ENCODE results near the gene FGF21.

Gene FGF21

GRCh38 chr19:48752496-48753365, 2.6 kb upstream of the FGF21 start, which contains the start of gene FUT1:
FUT1 (minus strand) TSS chr19:48752641; CDS start chr19:48751281, 1,360 bp downstream.
- in situ Hi-C loops (cut with MboI; ENCODE audit: low pct_unique_long_range_greater_than_20kb, low sequenced_read_pairs, unreplicated experiment): no loop called here
- DNase-seq (ENCODE audit: low spot score): no peak
- TF ChIP-seq CTCF (IDR thresholded peaks at IDR 0.05; ENCODE audit: extremely low read depth, insufficient read depth, missing control alignments): no peak

- in situ Hi-C loops (cut with MboI; ENCODE audit: low pct_unique_long_range_greater_than_20kb, low sequenced_read_pairs, unreplicated experiment): no loop called here
- no peak for DNase-seq (ENCODE audit: low spot score)
- TF ChIP-seq CTCF (IDR thresholded peaks at IDR 0.05; ENCODE audit: extremely low read depth, insufficient read depth, missing control alignments): no peak
Measured at GRCh38 chr19:48755787-48756186, 463 bp downstream of the FGF21 start.

GRCh38 chr19:48756212-48756611, 888 bp downstream of the FGF21 start:
- DNase-seq (ENCODE audit: low spot score): no peak
- in situ Hi-C loops (cut with MboI; ENCODE audit: low pct_unique_long_range_greater_than_20kb, low sequenced_read_pairs, unreplicated experiment): no loop called here
- no peak for TF ChIP-seq CTCF (IDR thresholded peaks at IDR 0.05; ENCODE audit: extremely low read depth, insufficient read depth, missing control alignments)

- no peak for DNase-seq (ENCODE audit: low spot score)
- in situ Hi-C loops (cut with MboI; ENCODE audit: low pct_unique_long_range_greater_than_20kb, low sequenced_read_pairs, unreplicated experiment): no loop called here
- no peak for TF ChIP-seq CTCF (IDR thresholded peaks at IDR 0.05; ENCODE audit: extremely low read depth, insufficient read depth, missing control alignments)
Measured at GRCh38 chr19:48756686-48757085, 1.4 kb downstream of the FGF21 start.

- in situ Hi-C loops (cut with MboI; ENCODE audit: low pct_unique_long_range_greater_than_20kb, low sequenced_read_pairs, unreplicated experiment): no loop called here
- DNase-seq (ENCODE audit: low spot score): no peak
- no peak for TF ChIP-seq CTCF (IDR thresholded peaks at IDR 0.05; ENCODE audit: extremely low read depth, insufficient read depth, missing control alignments)
Measured at GRCh38 chr19:48757089-48757675, 1.9 kb downstream of the FGF21 start.

- DNase-seq (ENCODE audit: low spot score): no peak
- TF ChIP-seq CTCF (IDR thresholded peaks at IDR 0.05; ENCODE audit: extremely low read depth, insufficient read depth, missing control alignments): no peak
- in situ Hi-C loops (cut with MboI; ENCODE audit: low pct_unique_long_range_greater_than_20kb, low sequenced_read_pairs, unreplicated experiment): no loop called here
Measured at GRCh38 chr19:48757741-48758144, 2.4 kb downstream of the FGF21 start.
